Measurements from ENCODE around the gene DNASE1L1.

Gene DNASE1L1

DNA sequence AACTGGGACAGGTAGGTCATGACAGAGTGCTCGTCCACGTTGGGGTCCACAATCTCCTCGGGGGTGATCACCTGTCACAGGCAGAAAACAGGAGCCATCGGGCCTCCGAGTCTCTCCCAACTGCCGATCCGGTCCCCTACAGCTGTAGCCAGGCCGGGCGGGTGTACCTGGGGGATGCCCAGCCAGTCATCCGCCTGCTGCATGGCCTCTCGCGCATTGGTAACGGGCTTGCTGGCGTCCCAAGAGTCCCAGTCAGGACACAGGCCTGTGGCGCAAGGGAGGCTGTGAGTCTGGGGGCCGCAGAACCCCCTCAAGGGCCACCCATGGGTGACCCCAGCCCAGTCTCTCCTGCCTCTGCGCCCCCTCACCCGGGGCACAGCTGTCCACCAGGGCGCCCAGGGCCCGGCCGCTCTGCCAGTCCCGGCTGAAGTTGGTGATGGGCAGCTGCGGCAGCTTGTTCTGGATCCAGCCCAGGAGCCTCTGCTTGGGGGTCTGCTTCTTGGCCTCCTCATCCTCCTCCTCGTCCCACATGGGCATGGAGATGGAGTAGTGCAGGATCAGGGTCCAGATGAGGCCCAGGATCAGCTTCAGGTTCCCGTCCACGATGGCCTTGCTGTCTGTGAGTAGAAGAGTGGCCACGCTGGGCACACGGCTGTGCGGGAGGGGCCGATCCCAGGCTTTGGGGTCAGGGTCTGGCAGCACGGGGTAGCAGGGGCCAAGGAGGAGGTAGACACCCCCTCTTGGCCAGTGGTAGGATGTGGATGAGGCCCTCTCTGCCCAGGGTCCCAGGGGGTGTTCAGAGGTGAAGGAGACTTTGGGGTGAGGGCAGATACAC lies 41.4 kb downstream of the DNASE1L1 start:
- no peak for DNase-seq (ENCODE audit: low read depth)

DNA sequence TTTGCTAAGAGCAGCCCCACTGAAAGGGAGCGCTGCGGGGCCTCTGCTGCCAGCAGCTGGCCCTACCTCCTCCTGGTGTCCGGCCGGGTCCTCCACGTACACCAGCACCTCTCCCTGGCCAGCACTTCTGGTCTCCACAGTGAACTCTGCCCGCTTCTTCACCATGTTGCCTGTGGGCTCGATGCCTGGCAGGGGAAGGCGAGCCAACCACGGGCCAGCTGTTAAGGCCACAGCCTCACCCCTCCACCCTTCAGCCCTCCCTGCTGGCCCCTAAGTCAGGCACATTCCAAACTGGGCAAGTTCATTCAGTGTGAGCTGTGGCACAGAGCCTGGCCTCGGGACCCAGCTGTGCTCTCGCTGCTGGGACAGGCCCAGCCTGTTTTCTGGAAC lies 42.4 kb downstream of the DNASE1L1 start:
- no peak for DNase-seq (ENCODE audit: low read depth)

DNA sequence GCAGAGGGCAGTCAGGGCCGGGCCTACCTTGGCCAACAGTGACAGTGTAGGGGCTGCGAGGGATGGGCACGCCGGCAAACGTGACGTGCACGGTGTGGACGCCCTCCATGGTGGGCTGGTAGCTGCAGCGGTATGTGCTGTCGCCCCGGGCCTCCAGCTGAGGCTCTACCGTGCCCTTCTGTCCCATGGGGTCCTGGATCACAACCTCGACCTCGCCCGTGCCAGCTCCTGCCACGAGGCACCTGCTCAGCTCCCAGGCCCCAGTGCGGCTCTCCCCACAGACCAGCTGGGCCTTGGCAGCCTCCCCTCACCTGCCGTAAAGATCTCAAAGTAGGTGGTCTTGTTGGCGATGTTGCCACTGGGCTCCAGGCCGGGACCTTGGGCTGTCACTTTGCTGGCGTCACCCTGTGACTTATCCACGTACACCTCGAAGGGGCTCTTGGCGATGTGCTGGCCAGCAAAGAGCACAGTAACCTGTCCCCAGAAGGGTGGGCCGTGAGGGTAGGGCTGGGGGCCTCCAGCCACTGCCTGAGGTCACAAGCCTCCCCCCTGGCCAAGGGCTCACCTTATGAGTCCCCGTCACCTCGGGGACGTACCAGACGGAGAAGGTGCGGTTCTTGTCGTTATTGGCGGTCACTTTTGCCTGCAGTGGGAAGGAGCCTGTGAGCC lies 42.9 kb downstream of the DNASE1L1 start:
- DNase-seq (ENCODE audit: low read depth): no peak

DNA sequence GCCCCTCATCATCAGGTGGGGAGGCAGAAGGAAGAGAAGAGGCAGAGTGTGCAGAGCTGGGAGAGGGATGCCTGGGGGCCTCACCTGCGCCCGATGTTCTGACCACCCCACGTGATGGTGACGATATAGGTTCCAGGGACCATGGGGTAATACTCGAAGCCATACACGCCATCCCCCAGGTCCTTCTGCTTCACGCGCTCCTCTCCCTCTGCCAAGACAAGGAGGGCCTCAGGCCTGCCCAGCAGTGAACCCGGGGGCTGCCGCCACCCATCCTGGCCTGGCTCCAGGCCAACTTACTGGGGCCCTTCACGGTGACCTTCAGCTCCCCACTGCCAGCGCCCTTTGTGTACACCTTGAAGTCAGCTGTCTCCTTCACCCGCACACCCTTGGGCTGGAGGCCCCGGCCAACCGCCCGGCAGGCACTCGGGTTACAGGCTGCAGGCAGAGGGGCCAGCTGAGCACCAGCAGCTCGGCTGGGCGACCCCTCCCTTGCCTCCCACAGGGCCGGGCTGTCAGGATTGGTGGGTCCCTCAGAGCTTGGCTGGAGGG lies 43.9 kb downstream of the DNASE1L1 start:
- DNase-seq (ENCODE audit: low read depth): no peak

DNA sequence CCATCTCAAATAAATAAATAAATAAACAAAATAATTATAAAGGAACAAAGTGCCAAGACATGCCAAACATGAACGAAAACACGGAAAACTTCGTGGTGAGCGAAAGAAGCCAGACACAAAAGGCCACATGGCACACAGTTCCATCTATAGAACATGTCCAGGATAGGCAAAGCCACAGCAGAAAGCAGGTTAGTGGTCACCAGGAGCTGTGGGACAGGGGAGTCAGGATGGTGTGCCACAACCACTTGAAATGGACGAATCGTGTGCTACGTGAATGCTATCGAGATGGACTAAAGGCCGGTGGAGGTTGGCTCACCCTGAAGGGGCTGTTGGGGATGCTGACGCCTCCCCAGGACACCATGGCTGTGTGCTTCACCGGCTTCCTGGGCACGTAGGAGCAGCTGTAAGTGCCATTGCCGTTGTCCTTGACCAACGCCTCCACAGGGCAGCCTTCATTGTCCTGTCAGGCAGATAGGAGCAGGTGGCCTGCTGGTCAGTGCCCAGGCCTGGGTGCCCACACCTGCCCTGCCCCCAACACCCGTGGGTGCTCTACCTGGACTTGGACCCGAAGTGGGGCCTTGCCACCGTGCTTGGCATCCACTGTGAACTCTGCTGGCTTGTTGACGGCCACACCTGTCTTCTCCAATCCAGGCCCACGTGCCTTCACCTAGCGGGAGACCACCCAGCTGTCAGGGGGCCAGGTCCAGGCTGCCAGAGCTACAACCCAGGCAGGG lies 45.2 kb downstream of the DNASE1L1 start:
- no peak for DNase-seq (ENCODE audit: low read depth)

DNA sequence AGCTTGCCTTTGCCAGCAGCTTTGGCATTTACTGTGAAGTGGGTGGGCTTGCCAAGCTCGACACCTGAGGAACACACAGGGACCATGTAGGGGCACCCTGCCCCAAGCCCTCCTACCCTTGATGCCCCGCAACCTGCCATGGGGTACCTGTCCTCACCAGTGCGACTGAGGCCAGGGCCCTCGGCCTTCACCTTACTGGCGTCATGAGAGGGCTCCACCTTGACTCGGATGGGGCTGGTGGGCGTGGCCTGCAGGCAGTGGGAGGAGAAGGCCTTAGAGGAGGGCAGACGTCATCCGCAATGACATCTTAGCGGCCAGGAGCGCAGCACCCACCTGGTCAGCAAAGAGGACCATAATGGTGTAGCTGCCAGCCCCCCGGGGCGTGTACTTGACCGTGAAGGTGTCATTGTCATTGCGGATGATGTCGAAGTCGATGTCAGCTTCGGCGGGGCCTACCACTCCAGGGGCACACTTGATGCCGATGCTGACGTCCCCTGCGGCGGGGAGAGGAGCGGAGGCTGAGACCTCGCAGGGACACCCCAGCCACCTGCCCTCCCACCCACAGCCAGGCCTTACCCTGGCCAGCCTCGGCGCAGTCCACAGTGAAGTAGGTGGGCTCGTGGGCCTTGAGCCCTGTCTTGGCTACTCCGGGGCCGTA lies 46.8 kb downstream of the DNASE1L1 start:
- DNase-seq (ENCODE audit: low read depth): no peak

DNA sequence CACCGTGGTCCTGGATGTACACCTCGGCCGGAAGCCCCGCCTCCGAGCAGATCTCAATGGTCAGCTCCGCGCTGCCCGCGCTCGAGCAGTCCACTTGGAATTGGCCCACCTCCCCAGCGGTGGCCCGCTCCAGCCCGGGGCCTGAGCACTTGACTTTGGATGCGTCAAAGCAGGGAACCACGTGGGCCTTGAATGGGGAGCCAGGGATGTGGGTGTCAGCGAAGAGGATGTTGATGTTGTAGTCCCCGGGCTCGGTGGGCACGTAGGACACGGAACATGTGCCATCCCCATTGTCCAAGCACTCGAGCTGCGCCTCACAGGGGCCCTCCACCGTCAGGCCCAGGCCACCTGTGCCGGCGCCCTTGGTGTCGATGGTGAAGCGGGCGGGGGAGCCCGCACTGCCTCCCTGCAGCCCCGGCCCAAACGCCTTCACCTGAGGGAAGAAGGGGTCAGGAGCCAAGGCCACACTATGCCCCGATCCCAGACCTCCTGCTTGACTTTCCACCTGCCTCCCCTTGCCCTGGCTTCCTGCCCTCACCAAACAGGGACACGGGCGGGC lies 48.8 kb downstream of the DNASE1L1 start:
- DNase-seq (ENCODE audit: low read depth): no peak

DNA sequence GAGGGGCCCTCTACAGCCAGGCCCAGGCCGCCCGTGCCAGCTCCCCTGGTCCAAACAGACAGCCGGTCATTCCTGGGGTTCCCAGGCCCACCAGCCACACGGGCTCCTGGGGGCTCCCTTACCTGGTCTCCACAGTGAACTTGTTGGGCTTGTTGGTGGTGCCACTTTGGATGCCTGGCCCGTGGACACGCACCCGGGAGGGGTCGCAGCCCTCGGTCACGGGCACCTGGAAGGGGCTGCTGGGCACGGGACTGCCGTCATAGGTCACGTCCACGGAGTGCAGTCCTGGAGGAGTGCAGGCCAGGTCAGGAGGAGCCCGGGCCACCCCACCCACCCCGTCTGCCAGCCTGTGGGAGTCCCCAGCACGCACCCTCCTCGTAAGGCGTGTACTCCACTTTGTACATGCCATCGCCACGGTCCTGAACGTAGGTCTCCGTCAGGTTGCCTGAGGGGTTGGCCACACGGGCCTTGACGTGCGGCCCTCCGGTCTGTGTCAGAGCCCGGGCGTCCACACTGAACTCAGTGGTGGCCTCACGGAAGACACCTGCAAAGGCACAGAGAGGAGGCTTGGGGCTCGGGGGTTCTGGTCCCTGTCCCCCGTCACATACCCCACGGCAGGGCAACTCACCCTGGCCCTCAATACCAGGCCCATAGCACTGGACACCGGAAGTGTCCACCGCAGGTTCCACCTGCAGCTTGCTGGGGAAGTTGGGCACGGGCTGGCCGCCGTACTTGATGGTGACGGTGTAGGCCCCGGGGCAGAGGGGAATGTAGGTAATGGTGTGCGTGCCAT lies 49.5 kb downstream of the DNASE1L1 start:
- no peak for DNase-seq (ENCODE audit: low read depth)

DNA sequence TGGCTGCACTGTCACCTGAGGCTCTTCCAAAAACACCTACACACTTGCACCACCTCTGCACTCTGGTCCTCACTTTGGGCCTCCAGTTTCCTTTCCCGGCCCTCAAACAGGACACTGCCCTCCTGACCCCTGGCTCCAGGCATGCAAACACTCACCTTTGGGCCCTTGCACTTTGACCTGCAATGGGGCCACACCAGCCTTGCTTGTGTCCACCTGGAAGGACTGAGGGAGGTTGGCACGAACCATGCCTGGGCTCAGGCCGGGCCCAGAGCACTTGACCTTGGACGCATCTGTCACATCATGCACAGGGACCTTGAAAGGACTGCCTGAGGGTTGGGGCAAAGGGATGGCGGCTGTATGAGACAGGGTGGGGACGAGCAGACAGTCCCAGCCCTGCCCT lies 50.2 kb downstream of the DNASE1L1 start:
- DNase-seq (ENCODE audit: low read depth): no peak

DNA sequence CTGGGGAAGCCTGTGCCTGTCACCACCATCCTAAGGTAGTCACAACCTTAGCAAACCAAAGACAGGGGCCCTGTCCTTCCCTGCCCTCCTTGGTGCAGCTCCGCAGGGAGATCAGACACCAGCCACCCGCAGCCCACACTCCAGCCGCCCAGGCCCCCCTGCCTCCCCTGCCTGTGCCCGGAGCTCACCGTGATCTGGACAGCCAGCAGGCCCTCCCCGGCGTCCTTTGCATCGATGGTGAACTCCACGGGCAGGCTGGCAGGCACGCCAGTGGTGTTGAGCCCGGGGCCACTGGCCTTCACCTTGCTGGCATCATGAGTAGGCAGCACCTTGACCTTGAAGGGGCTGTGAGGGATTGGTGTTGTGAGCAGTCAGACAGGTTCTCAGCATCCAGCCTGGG lies 51.0 kb downstream of the DNASE1L1 start:
- DNase-seq (ENCODE audit: low read depth): no peak

DNA sequence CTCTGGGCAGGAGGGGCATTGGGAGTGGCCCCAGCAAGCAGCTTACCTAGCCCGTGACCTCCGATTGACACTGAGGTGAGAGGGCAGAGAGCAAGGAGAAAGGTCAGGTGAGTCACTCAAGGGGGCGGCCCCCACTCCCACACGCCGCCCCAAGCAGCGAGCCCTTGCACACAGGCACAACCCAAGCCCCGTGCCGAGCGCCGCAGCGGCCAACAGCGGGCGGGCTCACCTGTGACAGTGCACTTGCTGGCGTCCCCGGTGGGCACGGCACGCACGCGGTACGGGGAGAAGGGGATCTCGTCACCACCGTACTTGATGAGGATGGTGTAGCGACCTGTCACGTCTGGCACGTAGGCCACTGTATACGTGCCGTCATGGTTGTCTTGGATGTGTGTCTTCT lies 51.8 kb downstream of the DNASE1L1 start:
- DNase-seq (ENCODE audit: low read depth): no peak

DNA sequence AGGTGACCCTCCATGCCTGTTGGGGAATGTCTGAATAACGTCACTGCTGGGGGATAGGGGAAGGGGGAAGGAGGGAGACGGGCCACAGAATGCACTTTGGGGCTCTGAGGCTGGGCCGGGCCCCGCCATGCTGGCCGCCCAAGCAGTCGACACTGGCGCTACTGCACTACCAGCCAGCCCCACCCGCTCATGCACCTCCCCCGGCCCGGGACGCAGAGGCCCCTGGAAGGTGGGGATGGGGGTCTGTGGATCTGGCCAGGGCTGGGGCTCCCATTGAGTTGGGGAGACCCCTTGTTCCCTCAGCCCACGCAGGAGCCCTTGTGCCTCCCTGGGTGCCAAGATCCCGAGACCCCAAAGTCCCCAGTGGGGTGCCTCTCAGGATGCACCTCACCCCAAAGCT lies 52.5 kb downstream of the DNASE1L1 start:
- DNase-seq (ENCODE audit: low read depth): no peak

DNA sequence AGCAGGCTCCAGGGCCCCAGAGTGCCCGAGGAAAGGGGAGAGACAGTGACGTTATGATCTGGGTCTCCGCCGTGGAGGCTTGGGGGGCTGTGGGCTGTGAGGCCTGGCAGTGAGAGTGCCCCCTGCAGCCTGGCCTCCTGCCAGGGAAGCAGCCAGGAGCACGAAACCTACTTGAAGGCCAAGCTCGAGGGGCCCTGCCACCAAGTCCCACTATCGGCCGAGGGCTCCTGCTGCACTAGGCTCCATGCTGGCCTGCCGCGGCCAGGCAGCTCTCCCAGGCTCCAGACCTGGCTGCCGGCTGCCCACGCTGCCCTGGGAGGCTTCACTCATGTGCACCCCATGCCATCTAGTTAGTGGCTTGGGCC lies 53.3 kb downstream of the DNASE1L1 start:
- no peak for DNase-seq (ENCODE audit: low read depth)

DNA sequence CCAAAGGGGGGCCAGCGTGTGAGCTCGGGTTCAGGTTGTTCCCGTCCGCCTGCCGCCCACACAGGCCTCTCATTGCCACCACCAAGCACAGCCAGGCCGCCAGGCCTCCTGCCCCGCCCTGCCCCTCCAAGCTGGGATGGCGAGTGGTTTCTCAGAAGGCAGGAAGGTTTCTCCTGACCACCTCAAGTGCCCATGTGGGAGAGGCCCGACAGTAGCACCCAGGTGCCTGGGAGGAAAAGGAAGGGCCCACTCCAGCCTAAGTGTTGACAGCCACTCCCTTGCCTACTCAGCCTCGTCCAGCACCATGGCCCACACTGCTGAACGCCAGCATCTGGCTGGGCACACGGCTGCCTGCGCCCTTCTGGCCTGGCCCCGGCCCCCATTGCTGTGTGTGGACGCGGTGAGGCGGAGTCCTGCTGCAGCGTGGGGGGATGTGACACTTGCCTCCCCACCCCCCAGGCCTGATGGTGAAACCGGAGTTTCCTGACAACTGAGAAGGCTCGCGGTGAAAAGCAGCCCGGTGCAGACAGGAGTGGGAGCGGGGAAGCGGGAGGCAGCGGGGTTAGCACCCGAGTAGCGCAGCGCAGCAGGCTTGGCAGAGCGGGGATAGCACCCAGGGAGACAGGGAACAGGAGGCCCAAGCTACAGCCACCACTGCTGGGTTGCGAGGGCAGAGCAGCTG lies 53.8 kb downstream of the DNASE1L1 start:
- DNase-seq (ENCODE audit: low read depth): no peak

DNA sequence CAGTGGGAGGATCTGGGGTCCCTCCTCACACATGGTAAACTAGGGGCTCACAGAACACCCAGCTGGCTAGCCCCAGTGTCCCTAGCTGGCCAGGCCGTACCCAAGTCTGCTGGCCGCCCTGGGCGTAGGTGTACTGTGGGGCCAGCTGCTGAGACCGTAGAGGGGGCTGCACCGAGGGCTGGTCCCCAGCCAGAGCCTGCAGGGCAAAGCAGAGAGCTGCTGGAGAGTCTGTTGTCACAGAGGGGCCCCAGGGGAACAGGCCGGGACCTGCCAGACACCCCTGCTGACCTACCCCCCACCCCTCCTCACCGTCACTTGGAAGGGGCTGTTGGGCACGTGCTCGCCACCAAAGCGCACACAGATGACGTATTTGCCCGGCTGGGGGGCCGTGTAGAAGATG lies 54.5 kb downstream of the DNASE1L1 start:
- no peak for DNase-seq (ENCODE audit: low read depth)

DNA sequence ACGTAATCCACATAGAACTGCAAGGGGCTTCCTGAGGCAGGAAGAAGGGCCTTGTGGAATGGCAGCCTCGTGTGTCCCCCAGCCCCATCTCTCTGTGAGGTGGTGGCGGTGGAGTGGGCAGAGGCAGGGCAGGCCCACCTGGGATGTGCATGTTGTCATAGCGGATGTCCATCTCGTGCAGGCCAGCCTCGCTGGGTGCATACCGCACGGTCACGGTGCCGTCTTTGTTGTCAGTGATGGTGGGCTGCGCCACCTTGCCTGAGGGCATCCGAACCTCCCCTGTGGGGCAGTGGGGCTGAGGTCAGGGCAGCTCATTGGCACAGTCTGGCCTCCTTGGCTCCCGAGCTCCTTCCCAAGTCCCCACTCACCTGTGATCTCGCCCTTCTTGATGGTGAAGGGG lies 55.0 kb downstream of the DNASE1L1 start:
- DNase-seq (ENCODE audit: low read depth): no peak

DNA sequence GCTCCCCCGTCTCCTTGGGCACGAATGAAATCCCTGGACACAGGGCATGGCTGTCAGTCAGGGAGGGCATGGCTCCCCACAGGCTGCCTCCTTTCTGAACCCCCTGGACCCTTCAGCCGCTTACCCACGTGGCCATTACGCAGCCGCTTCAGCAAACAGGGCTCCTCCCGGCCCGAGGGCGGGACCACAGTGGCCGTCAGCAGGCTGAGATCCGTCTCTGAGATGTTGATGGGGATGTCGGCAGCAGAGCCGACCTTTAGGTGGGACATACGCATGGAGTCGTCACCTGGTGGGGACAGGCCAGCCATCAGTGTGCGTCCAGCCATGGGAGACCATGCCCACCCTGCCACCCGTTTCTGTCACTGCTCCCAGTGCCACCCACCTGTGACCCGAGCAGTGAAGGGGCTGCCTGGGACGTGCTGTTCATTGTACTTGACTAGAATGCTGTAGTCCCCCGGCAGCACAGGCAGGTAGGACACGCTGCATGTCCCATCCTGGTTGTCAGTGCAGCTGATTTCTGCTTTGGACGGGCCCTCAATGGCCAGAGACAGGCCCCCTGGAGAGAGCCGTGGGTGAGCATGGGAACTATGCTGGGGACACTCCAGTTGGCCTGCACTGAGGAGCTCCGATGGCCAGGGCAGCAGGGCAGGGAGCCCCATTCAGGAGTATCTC lies 55.7 kb downstream of the DNASE1L1 start:
- no peak for DNase-seq (ENCODE audit: low read depth)

DNA sequence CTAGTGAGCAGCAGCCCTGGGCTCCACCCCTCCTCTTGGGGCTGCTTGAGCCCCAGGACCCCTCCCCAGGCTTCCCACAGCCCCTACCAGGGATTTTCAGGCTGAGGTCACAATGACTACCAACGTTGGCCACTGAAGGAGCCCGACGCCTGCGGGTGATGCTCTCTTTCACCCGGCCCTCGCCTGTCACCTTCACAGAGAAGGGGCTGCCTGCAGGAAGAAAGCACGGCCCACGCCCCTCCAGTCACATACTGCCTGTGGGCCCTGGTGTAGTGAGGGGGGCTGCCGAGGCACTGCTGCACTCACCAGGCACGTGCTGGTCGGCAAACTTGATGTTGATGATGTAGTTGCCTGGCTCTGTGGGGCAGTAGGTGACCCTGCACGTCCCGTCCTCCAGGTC lies 56.6 kb downstream of the DNASE1L1 start:
- DNase-seq (ENCODE audit: low read depth): no peak

DNA sequence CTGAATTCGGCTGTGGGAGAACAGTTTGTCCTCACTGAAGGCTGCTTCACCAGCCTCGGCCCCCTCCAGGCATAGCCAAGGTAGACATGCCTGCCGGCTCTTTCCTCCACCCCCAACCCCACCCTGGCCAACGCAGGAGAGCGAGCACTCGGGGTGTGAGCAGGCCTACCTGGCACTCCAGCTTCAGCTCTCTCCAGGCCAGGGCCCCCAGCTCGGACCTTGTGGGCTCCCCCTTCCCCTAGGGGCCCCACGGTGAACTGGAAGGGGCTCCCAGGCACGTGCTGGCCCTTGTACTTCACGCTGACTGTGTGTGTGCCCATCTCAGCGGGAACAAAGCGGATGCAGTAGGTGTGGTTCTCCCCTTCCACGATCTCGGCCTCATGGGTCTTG lies 57.0 kb downstream of the DNASE1L1 start:
- no peak for DNase-seq (ENCODE audit: low read depth)

Data from HS-27A (cell line).